Fibroblast of skin of right quadriceps (primary cell): Measurements from ENCODE around the gene KLF15.
A peak's percentile ranks its signal among the peaks of the same experiment; 100 is the strongest.

ENCODE experiments used
- DNase-seq: peaks from one replicate; pipeline ENCODE4 v3.0.0-alpha.2; 2013

The KLF15 gene

GRCh38 chr3:126304291-126304690 lies 52.9 kb downstream of the KLF15 start:
- no peak for DNase-seq

GRCh38 chr3:126303272-126303671 lies 53.9 kb downstream of the KLF15 start:
- no peak for DNase-seq

- DNase-seq = no peak
Measured at GRCh38 chr3:126300761-126301481, 56.3 kb downstream of the KLF15 start.

GRCh38 chr3:126300001-126300760 lies 57.0 kb downstream of the KLF15 start:
- DNase-seq = no peak

- DNase-seq = no peak
Measured at GRCh38 chr3:126295407-126295939, 61.7 kb downstream of the KLF15 start.

- DNase-seq = no peak
Measured at GRCh38 chr3:126294211-126294808, 62.9 kb downstream of the KLF15 start.

- peak; percentile 20 for DNase-seq
Measured at GRCh38 chr3:126293370-126294082, 63.7 kb downstream of the KLF15 start.
